ENCODE data around the gene KCNAB3.
A peak's percentile ranks its signal among the peaks of the same experiment; 100 is the strongest.

KCNAB3 gene

GRCh38 chr17:7940034-7940433 lies 10.4 kb upstream of the KCNAB3 start:
- no peak for DNase-seq

- no peak for DNase-seq
Observed at GRCh38 chr17:7935859-7936258, 6.2 kb upstream of the KCNAB3 start.

- peak; percentile 25 to 53 for DNase-seq
Observed at GRCh38 chr17:7932949-7933348, 3.3 kb upstream of the KCNAB3 start.

- peak; percentile 20 to 41 for DNase-seq
Observed at GRCh38 chr17:7932483-7932891, 2.8 kb upstream of the KCNAB3 start.

GRCh38 chr17:7931709-7932482 lies 2.2 kb upstream of the KCNAB3 start, which contains the start of the genes CNTROB and TRAPPC1:
Gene CNTROB (plus strand): TSS chr17:7932206. CDS start chr17:7933080, 874 bp downstream.
Gene TRAPPC1 (minus strand): TSS chr17:7931946. CDS start chr17:7931829, 117 bp downstream.
- DNase-seq = peak; percentile 100

GRCh38 chr17:7930841-7931631 lies 1.4 kb upstream of the KCNAB3 start:
- no peak for DNase-seq

- DNase-seq = no peak
Observed at GRCh38 chr17:7927596-7927995, 2.1 kb downstream of the KCNAB3 start.

- peak; percentile 83 to 89 for DNase-seq
Observed at GRCh38 chr17:7922845-7923628, 6.6 kb downstream of the KCNAB3 start.

- no peak for DNase-seq
Observed at GRCh38 chr17:7922269-7922844, 7.3 kb downstream of the KCNAB3 start.

GRCh38 chr17:7916808-7917207 lies 12.8 kb downstream of the KCNAB3 start:
- no peak for DNase-seq

GRCh38 chr17:7916385-7916682 lies 13.3 kb downstream of the KCNAB3 start:
- DNase-seq = no peak

- DNase-seq = peak; percentile 86 to 88
Observed at GRCh38 chr17:7915611-7916384, 13.9 kb downstream of the KCNAB3 start, which contains the start of gene RNF227. Gene RNF227 (minus strand): TSS chr17:7916289. CDS start chr17:7916195, 94 bp downstream.

GRCh38 chr17:7915179-7915610 lies 14.5 kb downstream of the KCNAB3 start:
- DNase-seq = no peak

- DNase-seq = peak; percentile 72 to 85
Observed at GRCh38 chr17:7912927-7913524, 16.6 kb downstream of the KCNAB3 start.

GRCh38 chr17:7911116-7911515 lies 18.5 kb downstream of the KCNAB3 start:
- DNase-seq = no peak

GRCh38 chr17:7910711-7911110 lies 18.9 kb downstream of the KCNAB3 start:
- DNase-seq = no peak

GRCh38 chr17:7910281-7910680 lies 19.4 kb downstream of the KCNAB3 start:
- no peak for DNase-seq

GRCh38 chr17:7909089-7909488 lies 20.6 kb downstream of the KCNAB3 start:
- DNase-seq = no peak

- no peak for DNase-seq
Observed at GRCh38 chr17:7903154-7904103, 26.2 kb downstream of the KCNAB3 start.

GRCh38 chr17:7897773-7898172 lies 31.9 kb downstream of the KCNAB3 start:
- peak; percentile 34 to 57 for DNase-seq
